Measurements from ENCODE around the gene RFX2.

GRCh38 chr19:5947435-5947834, 162.9 kb downstream of the RFX2 start:
- TF ChIP-seq, protein P1, sequence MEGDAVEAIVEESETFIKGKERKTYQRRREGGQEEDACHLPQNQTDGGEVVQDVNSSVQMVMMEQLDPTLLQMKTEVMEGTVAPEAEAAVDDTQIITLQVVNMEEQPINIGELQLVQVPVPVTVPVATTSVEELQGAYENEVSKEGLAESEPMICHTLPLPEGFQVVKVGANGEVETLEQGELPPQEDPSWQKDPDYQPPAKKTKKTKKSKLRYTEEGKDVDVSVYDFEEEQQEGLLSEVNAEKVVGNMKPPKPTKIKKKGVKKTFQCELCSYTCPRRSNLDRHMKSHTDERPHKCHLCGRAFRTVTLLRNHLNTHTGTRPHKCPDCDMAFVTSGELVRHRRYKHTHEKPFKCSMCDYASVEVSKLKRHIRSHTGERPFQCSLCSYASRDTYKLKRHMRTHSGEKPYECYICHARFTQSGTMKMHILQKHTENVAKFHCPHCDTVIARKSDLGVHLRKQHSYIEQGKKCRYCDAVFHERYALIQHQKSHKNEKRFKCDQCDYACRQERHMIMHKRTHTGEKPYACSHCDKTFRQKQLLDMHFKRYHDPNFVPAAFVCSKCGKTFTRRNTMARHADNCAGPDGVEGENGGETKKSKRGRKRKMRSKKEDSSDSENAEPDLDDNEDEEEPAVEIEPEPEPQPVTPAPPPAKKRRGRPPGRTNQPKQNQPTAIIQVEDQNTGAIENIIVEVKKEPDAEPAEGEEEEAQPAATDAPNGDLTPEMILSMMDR (IDR thresholded peaks at IDR 0.05 in 4 of 5, conservative IDR thresholded peaks at IDR 0.05 in 1 of 5): no peak
- TF ChIP-seq POLR2A (IDR thresholded peaks at IDR 0.05): no peak

Data from gastrocnemius medialis (tissue), 4 donors.